Prostate gland (tissue), 2 donors: ENCODE measurements around the gene PAFAH1B1. TPM values are rescaled to one million over a fixed set of nuclear protein-coding genes. Genes with fewer than 3 reads are reported as not detected.
"Not testable (repeated sequence)": the region's sequence is repeated elsewhere in the genome, so short reads cannot be mapped to it uniquely, and the experiment has no call there.

Source experiments
- DNase-seq: peaks from one replicate; pipeline ENCODE4 v3.0.0-alpha.2; 2019; ENCODE audit warnings: low spot score
- H3K27ac ChIP-seq, 2 donors: fragments of 200-600 bp; sonication (generic); 2 replicates each; pipeline ENCODE4 v1.5.1; 2017 to 2019
- H3K27me3 ChIP-seq: fragments of 200-600 bp; sonication (generic); replicated peaks from 2 replicates; pipeline ENCODE4 v1.5.1; 2019; ENCODE audit not compliant: insufficient read depth
- H3K36me3 ChIP-seq, 2 donors: fragments of 200-600 bp; sonication (generic); 1 replicate in 1 of 2; 2 replicates in 1 of 2; pipeline versions ENCODE4 v1.5.1 to v1.8.1; 2017 to 2019
- H3K4me1 ChIP-seq: fragments of 200-600 bp; sonication (generic); replicated peaks from 2 replicates; pipeline ENCODE4 v1.5.1; 2019
- H3K4me3 ChIP-seq, 2 donors: fragments of 200-600 bp; sonication (generic); 2 replicates each; pipeline ENCODE4 v1.5.1; 2017 to 2019
- H3K9me3 ChIP-seq: fragments of 200-600 bp; sonication (generic); 2 replicates; pipeline ENCODE4 v1.5.1; 2017
- POLR2A ChIP-seq: fragments of 450-650 bp; IDR thresholded peaks from one replicate; pipeline ENCODE4 v1.6.1; 2016; ENCODE audit warnings: antibody characterized with exemption, mild to moderate bottlenecking
- POLR2AphosphoS5 ChIP-seq: sonication (generic); formaldehyde crosslinking; IDR thresholded peaks from one replicate; pipeline ENCODE4 v1.6.1; 2017; ENCODE audit warnings: antibody characterized with exemption
- WGBS: methylation state at CpG from one replicate; pipeline ENCODE4 v1.1.5; 2018; 5-methylcytosine and 5-hydroxymethylcytosine counted together
- intact Hi-C: fragments of 100-400 bp; cut with DNase I; formaldehyde crosslinking; loops from one replicate; pipeline ENCODE4 v1.14.2; 2022
- total RNA-seq, 2 donors: library from RNA; depleted of rRNA; stranded (reverse); fragments of >200 nt; gene quantifications; one replicate each; pipeline ENCODE4 v1.1.0, GENCODE V29; 2016
- TF ChIP-seq, protein P1 (sequence below), 4 experiments: fragments of 200-600 bp in 2 of 4; fragments of 450-650 bp in 2 of 4; sonication (generic) in 2 of 4; IDR thresholded peaks; 1 replicate in 3 of 4; 2 replicates in 1 of 4; pipeline ENCODE4 v1.5.1; 2016 to 2019; ENCODE audit warnings: antibody characterized with exemption in 4 of 4, mild to moderate bottlenecking in 2 of 4, moderate library complexity in 2 of 4

PAFAH1B1 gene
- total RNA-seq, 2 donors from 2014 or later: 47.9 to 92.9 TPM

DNA sequence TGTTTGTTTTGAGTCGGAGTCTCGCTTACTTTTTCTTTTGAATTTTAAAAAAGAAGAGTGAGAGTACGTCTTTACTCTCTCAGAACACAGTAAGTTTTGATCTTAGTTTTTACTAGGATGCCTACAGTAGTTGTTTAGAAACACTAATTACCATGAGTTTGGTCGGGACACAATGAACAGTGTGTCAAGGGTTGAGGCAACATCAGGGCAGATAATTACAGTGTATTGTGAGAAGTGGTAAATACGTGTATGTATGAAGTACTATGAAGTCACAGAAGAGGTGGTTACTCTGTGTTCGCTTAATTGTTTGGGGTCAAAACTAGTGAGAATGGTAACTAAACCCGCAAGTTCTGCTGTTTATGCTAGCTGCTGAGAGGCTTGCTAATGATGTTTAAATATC, 18.2 kb downstream of the PAFAH1B1 start:
- TF ChIP-seq, protein P1, sequence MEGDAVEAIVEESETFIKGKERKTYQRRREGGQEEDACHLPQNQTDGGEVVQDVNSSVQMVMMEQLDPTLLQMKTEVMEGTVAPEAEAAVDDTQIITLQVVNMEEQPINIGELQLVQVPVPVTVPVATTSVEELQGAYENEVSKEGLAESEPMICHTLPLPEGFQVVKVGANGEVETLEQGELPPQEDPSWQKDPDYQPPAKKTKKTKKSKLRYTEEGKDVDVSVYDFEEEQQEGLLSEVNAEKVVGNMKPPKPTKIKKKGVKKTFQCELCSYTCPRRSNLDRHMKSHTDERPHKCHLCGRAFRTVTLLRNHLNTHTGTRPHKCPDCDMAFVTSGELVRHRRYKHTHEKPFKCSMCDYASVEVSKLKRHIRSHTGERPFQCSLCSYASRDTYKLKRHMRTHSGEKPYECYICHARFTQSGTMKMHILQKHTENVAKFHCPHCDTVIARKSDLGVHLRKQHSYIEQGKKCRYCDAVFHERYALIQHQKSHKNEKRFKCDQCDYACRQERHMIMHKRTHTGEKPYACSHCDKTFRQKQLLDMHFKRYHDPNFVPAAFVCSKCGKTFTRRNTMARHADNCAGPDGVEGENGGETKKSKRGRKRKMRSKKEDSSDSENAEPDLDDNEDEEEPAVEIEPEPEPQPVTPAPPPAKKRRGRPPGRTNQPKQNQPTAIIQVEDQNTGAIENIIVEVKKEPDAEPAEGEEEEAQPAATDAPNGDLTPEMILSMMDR (IDR thresholded peaks at IDR 0.05): no peak
- no peak for TF ChIP-seq POLR2AphosphoS5
- TF ChIP-seq POLR2A: no peak
- intact Hi-C loops: no loop called here
- no peak for DNase-seq
- Histone ChIP-seq H3K27me3 (no peaks in the 10 kb centered on the region), H3K4me1 (no peaks in the 10 kb centered on the region), H3K36me3 (no peaks in the 10 kb centered on the region), H3K4me3 (no peak overlapping the region), H3K27ac (no peak overlapping the region), H3K9me3 (no peaks in the 10 kb centered on the region)
- WGBS: 72% methylated on average over 7 of the region's 7 CpGs

DNA sequence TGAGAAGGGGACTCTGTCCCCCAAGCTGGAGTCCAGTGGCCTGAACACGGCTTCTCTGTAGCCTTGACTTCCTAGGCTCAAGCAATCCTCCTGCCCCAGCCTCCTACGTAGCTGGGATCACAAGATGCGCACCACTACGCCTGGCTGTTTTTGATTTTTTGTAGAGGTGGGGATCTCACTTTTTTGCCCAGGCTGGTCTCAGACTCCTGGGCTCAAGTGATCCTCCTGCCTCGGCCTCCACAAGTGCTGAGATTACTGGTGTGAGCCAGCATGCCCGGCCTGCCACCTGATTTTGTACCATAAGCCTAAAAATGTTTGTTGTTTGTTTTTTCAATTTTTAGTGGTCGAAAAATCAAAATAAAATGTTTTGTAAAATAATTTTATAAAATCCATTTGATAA, 19.2 kb downstream of the PAFAH1B1 start:
- no peak overlapping the region for H3K4me3 ChIP-seq
- intact Hi-C loops: no loop called here
- TF ChIP-seq POLR2A (no peak), POLR2AphosphoS5 (no peak)
- TF ChIP-seq, protein P1 (IDR thresholded peaks at IDR 0.05): no peak
- no peaks in the 10 kb centered on the region for H3K4me1 ChIP-seq
- DNase-seq: no peak
- H3K27me3 ChIP-seq: no peaks in the 10 kb centered on the region
- over 99% methylated on average over 7 of the region's 7 CpGs for WGBS
- no peak overlapping the region for H3K27ac ChIP-seq
- no peaks in the 10 kb centered on the region for H3K9me3 ChIP-seq
- no peaks in the 10 kb centered on the region for H3K36me3 ChIP-seq

GRCh38 chr17:2613089-2613808, 19.8 kb downstream of the PAFAH1B1 start:
- Histone ChIP-seq H3K27me3 (no peaks in the 10 kb centered on the region), H3K4me3 (no peak overlapping the region), H3K4me1 (no peaks in the 10 kb centered on the region), H3K36me3 (no peaks in the 10 kb centered on the region), H3K9me3 (no peaks in the 10 kb centered on the region), H3K27ac (no peak overlapping the region)
- DNase-seq: no peak
- WGBS: 94% methylated on average over 14 of the region's 17 CpGs
- intact Hi-C loops: no loop called here
- TF ChIP-seq POLR2AphosphoS5 (no peak), POLR2A (no peak)
- TF ChIP-seq, protein P1 (IDR thresholded peaks at IDR 0.05): no peak

DNA sequence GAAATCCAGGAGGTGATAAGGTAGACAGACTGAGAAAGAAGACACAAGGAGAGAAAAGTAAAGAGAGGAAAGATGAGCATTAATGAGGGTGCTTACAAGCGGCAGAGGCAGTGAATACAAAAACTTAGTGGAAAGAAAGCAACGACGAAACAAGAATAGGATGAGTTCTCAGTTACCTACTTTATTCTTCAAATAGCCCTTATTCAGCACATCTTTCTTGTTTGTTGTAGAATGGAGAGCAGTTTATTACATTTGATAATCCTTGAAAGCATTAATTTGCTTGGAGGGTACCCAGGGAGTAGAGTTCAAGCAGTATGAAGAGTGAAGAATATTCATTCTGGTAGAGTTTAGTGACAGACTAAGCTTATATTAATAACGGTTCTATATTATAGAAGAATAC, 22.4 kb downstream of the PAFAH1B1 start:
- Histone ChIP-seq H3K9me3 (no peaks in the 10 kb centered on the region), H3K4me3 (no peak overlapping the region), H3K27me3 (no peaks in the 10 kb centered on the region), H3K36me3 (no peaks in the 10 kb centered on the region), H3K4me1 (no peaks in the 10 kb centered on the region), H3K27ac (no peak overlapping the region)
- intact Hi-C loops: no loop called here
- 92% methylated on average over 4 of the region's 4 CpGs for WGBS
- TF ChIP-seq POLR2A: no peak
- TF ChIP-seq, protein P1 (IDR thresholded peaks at IDR 0.05): no peak
- TF ChIP-seq POLR2AphosphoS5: no peak
- no peak for DNase-seq

GRCh38 chr17:2621241-2621640, 27.8 kb downstream of the PAFAH1B1 start:
- DNase-seq: no peak
- intact Hi-C loops: no loop called here
- H3K27me3 ChIP-seq: no peaks in the 10 kb centered on the region
- TF ChIP-seq, protein P1 (IDR thresholded peaks at IDR 0.05): no peak
- TF ChIP-seq POLR2A: no peak
- no peak for TF ChIP-seq POLR2AphosphoS5
- H3K27ac ChIP-seq: no peak overlapping the region
- H3K4me3 ChIP-seq: no peak overlapping the region
- no peaks in the 10 kb centered on the region for H3K9me3 ChIP-seq
- H3K36me3 ChIP-seq: no peaks in the 10 kb centered on the region
- H3K4me1 ChIP-seq: no peaks in the 10 kb centered on the region
- 95% methylated on average over 3 of the region's 3 CpGs for whole genome bisulfite sequencing

DNA sequence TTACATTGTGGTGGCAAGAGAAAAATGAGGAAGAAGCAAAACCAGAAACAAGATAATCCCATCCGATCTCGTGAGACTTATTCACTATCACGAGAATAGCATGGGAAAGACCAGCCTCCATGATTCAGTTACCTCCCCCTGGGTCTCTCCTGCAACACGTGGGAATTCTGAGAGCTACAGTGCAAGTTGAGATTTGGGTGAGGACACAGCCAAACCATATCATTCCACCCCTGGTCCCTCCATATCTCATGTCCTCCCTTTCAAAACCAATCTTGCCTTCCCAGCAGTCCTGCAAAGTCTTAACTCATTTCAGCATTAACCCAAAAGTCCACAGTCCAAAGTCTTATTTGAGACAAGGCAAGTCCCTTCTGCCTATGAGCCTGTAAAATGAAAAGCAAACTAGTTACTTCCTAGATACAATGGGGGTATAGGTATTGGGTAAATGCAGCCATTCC, 28.5 kb downstream of the PAFAH1B1 start:
- H3K4me1 ChIP-seq, H3K4me3 ChIP-seq, H3K27ac ChIP-seq, intact Hi-C loops, H3K27me3 ChIP-seq, H3K36me3 ChIP-seq, H3K9me3 ChIP-seq, DNase-seq: not testable (repeated sequence)
- WGBS: 93% methylated on average over 4 of the region's 4 CpGs

DNA sequence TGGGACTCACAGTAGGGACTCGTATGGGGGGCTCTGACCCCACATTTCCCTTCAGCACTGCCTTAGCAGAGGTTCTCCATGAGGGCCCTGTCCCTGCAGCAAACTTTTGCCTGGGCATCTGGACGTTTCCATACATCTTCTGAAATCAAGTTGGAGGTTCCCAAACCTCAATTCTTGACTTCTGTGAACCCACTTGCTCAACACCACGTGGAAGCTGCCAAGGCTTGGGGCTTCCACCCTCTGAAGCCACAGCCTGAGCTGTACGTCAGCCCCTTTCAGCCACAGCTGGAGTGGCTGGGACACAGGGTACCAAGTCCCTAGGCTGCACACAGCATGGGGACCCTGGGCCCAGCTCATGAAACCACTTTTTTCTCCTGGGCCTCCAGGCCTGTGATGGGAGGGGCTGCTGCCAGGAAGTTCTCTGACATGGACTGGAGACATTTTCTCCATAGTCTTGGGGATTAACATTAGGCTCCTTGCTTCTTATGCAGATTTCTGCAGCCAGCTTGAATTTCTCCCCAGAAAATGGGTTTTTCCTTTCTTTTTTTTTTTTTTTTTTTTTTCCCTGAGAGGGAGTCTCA, 29.4 kb downstream of the PAFAH1B1 start:
- DNase-seq, intact Hi-C loops, H3K27ac ChIP-seq, H3K27me3 ChIP-seq, H3K4me3 ChIP-seq, H3K9me3 ChIP-seq, H3K36me3 ChIP-seq, H3K4me1 ChIP-seq: not testable (repeated sequence)
- 93% methylated on average over 4 of the region's 4 CpGs for WGBS
